ENCODE measurements around the gene IBA57. TPM values are rescaled to one million over a fixed set of nuclear protein-coding genes. Genes with fewer than 3 reads are reported as not detected.
"Not testable (repeated sequence)": the region's sequence is repeated elsewhere in the genome, so short reads cannot be mapped to it uniquely, and the experiment has no call there.

IBA57 gene
- total and polyA plus RNA-seq, 4 donors, result 0.95 to 11.1 (median 4.8) TPM

- H3K27me3 ChIP-seq (ENCODE audit: control insufficient read depth in 1 of 2, insufficient read depth in 2 of 2, low read length in 1 of 2), result no peaks in the 10 kb centered on the region
- 86% methylated on average over 11 of the region's 11 CpGs for WGBS, 2 donors
- DNase-seq, result peak in 1 of 2 donors; percentile 49
Observed at GRCh38 chr1:228185641-228185965, 20.0 kb downstream of the IBA57 start.

GRCh38 chr1:228188249-228188648 is 22.6 kb downstream of the IBA57 start:
- DNase-seq; H3K27ac ChIP-seq (ENCODE audit: low read depth in 1 of 2, low read length in 2 of 2); H3K4me1 ChIP-seq (ENCODE audit: control insufficient read depth in 1 of 2, insufficient read depth in 2 of 2, low read length in 2 of 2); ATAC-seq (ENCODE audit: low FRiP score); H3K9me3 ChIP-seq (ENCODE audit: control insufficient read depth, low read length); intact Hi-C loops (cut with DNase I); H3K27me3 ChIP-seq (ENCODE audit: control insufficient read depth in 1 of 2, insufficient read depth in 2 of 2, low read length in 1 of 2); H3K36me3 ChIP-seq (ENCODE audit: control insufficient read depth in 1 of 2, insufficient read depth in 2 of 2, low read length in 1 of 2); H3K4me3 ChIP-seq (ENCODE audit: low read length in 2 of 2): not testable (repeated sequence)
- WGBS, 2 donors, result 82 to 84% methylated on average over 2 of the region's 2 CpGs

More at GRCh38 chr1:228185641-228185965, 20.0 kb downstream of the IBA57 start:
- no peak for ATAC-seq (ENCODE audit: low FRiP score)
- intact Hi-C loops (cut with DNase I), result no loop called here
- Histone ChIP-seq H3K9me3 (ENCODE audit: control insufficient read depth, low read length) (no peaks in the 10 kb centered on the region), H3K4me1 (ENCODE audit: control insufficient read depth in 1 of 2, insufficient read depth in 2 of 2, low read length in 2 of 2) (no peaks in the 10 kb centered on the region), H3K4me3 (ENCODE audit: low read length in 2 of 2) (no peak overlapping the region), H3K27ac (ENCODE audit: low read depth in 1 of 2, low read length in 2 of 2) (no peak overlapping the region), H3K36me3 (ENCODE audit: control insufficient read depth in 1 of 2, insufficient read depth in 2 of 2, low read length in 1 of 2) (no peaks in the 10 kb centered on the region)

- DNase-seq (peak in 1 of 2 donors; percentile 47), ATAC-seq (ENCODE audit: low FRiP score) (no peak)
- Histone ChIP-seq H3K9me3 (ENCODE audit: control insufficient read depth, low read length) (no peaks in the 10 kb centered on the region), H3K4me3 (ENCODE audit: low read length in 2 of 2) (no peak overlapping the region), H3K36me3 (ENCODE audit: control insufficient read depth in 1 of 2, insufficient read depth in 2 of 2, low read length in 1 of 2) (no peaks in the 10 kb centered on the region), H3K4me1 (ENCODE audit: control insufficient read depth in 1 of 2, insufficient read depth in 2 of 2, low read length in 2 of 2) (no peaks in the 10 kb centered on the region), H3K27me3 (ENCODE audit: control insufficient read depth in 1 of 2, insufficient read depth in 2 of 2, low read length in 1 of 2) (no peaks in the 10 kb centered on the region), H3K27ac (ENCODE audit: low read depth in 1 of 2, low read length in 2 of 2) (no peak overlapping the region)
- WGBS, 2 donors, result 82 to 89% methylated on average over 14 of the region's 14 CpGs
- intact Hi-C loops (cut with DNase I), result no loop called here
Observed at GRCh38 chr1:228190182-228190581, 24.6 kb downstream of the IBA57 start.

- no peaks in the 10 kb centered on the region for H3K4me1 ChIP-seq (ENCODE audit: control insufficient read depth in 1 of 2, insufficient read depth in 2 of 2, low read length in 2 of 2)
- WGBS, 2 donors, result 90 to 95% methylated on average over 5 of the region's 5 CpGs
- no peak overlapping the region for H3K27ac ChIP-seq (ENCODE audit: low read depth in 1 of 2, low read length in 2 of 2)
- ATAC-seq (ENCODE audit: low FRiP score) (no peak), DNase-seq (peak in 1 of 2 donors; percentile 20)
- no peaks in the 10 kb centered on the region for H3K36me3 ChIP-seq (ENCODE audit: control insufficient read depth in 1 of 2, insufficient read depth in 2 of 2, low read length in 1 of 2)
- intact Hi-C loops (cut with DNase I), result no loop called here
- H3K27me3 ChIP-seq (ENCODE audit: control insufficient read depth in 1 of 2, insufficient read depth in 2 of 2, low read length in 1 of 2), result no peaks in the 10 kb centered on the region
- H3K9me3 ChIP-seq (ENCODE audit: control insufficient read depth, low read length), result no peaks in the 10 kb centered on the region
- H3K4me3 ChIP-seq (ENCODE audit: low read length in 2 of 2), result no peak overlapping the region
Observed at GRCh38 chr1:228190778-228191177, 25.2 kb downstream of the IBA57 start.

- no peak for ATAC-seq (ENCODE audit: low FRiP score)
- H3K36me3 ChIP-seq (ENCODE audit: control insufficient read depth in 1 of 2, insufficient read depth in 2 of 2, low read length in 1 of 2), result no peaks in the 10 kb centered on the region
- no peak overlapping the region for H3K27ac ChIP-seq (ENCODE audit: low read depth in 1 of 2, low read length in 2 of 2)
- peak in 1 of 2 donors; percentile 34 for DNase-seq
- 69 to 75% methylated on average over 3 of the region's 3 CpGs for WGBS, 2 donors
- no peak overlapping the region for H3K4me3 ChIP-seq (ENCODE audit: low read length in 2 of 2)
- no peaks in the 10 kb centered on the region for H3K27me3 ChIP-seq (ENCODE audit: control insufficient read depth in 1 of 2, insufficient read depth in 2 of 2, low read length in 1 of 2)
- intact Hi-C loops (cut with DNase I), result no loop called here
- peaks cover 2% of the 10 kb centered on the region for H3K9me3 ChIP-seq (ENCODE audit: control insufficient read depth, low read length)
- H3K4me1 ChIP-seq (ENCODE audit: control insufficient read depth in 1 of 2, insufficient read depth in 2 of 2, low read length in 2 of 2), result no peaks in the 10 kb centered on the region
Observed at GRCh38 chr1:228194436-228194835, 28.8 kb downstream of the IBA57 start.

GRCh38 chr1:228194921-228195812 is 29.6 kb downstream of the IBA57 start:
- no peak for ATAC-seq (ENCODE audit: low FRiP score)
- 86 to 96% methylated on average over 8 of the region's 8 CpGs for WGBS, 2 donors
- intact Hi-C loops (cut with DNase I), result no loop called here

GRCh38 chr1:228197555-228198147 is 32.0 kb downstream of the IBA57 start:
- H3K4me3 ChIP-seq (ENCODE audit: low read length in 2 of 2), result no peak overlapping the region
- intact Hi-C loops (cut with DNase I), result no loop called here
- no peak for DNase-seq
- no peaks in the 10 kb centered on the region for H3K4me1 ChIP-seq (ENCODE audit: control insufficient read depth in 1 of 2, insufficient read depth in 2 of 2, low read length in 2 of 2)
- H3K36me3 ChIP-seq (ENCODE audit: control insufficient read depth in 1 of 2, insufficient read depth in 2 of 2, low read length in 1 of 2), result no peaks in the 10 kb centered on the region
- no peak overlapping the region for H3K27ac ChIP-seq (ENCODE audit: low read depth in 1 of 2, low read length in 2 of 2)
- WGBS, 2 donors, result 94 to 95% methylated on average over 4 of the region's 4 CpGs
- no peak for ATAC-seq (ENCODE audit: low FRiP score)
- peaks cover 2% of the 10 kb centered on the region for H3K9me3 ChIP-seq (ENCODE audit: control insufficient read depth, low read length)
- no peaks in the 10 kb centered on the region for H3K27me3 ChIP-seq (ENCODE audit: control insufficient read depth in 1 of 2, insufficient read depth in 2 of 2, low read length in 1 of 2)

More at GRCh38 chr1:228194921-228195812, 29.6 kb downstream of the IBA57 start:
- Histone ChIP-seq H3K4me3 (ENCODE audit: low read length in 2 of 2) (no peak overlapping the region), H3K36me3 (ENCODE audit: control insufficient read depth in 1 of 2, insufficient read depth in 2 of 2, low read length in 1 of 2) (no peaks in the 10 kb centered on the region), H3K9me3 (ENCODE audit: control insufficient read depth, low read length) (peaks cover 2% of the 10 kb centered on the region), H3K27ac (ENCODE audit: low read depth in 1 of 2, low read length in 2 of 2) (no peak overlapping the region), H3K27me3 (ENCODE audit: control insufficient read depth in 1 of 2, insufficient read depth in 2 of 2, low read length in 1 of 2) (no peaks in the 10 kb centered on the region), H3K4me1 (ENCODE audit: control insufficient read depth in 1 of 2, insufficient read depth in 2 of 2, low read length in 2 of 2) (no peaks in the 10 kb centered on the region)
- DNase-seq, result peak in 1 of 2 donors; percentile 26

- Histone ChIP-seq H3K9me3 (ENCODE audit: control insufficient read depth, low read length) (peaks cover 2% of the 10 kb centered on the region), H3K4me1 (ENCODE audit: control insufficient read depth in 1 of 2, insufficient read depth in 2 of 2, low read length in 2 of 2) (no peaks in the 10 kb centered on the region), H3K4me3 (ENCODE audit: low read length in 2 of 2) (no peak overlapping the region), H3K27ac (ENCODE audit: low read depth in 1 of 2, low read length in 2 of 2) (no peak overlapping the region), H3K36me3 (ENCODE audit: control insufficient read depth in 1 of 2, insufficient read depth in 2 of 2, low read length in 1 of 2) (no peaks in the 10 kb centered on the region), H3K27me3 (ENCODE audit: control insufficient read depth in 1 of 2, insufficient read depth in 2 of 2, low read length in 1 of 2) (no peaks in the 10 kb centered on the region)
- no peak for DNase-seq
- intact Hi-C loops (cut with DNase I), result no loop called here
- ATAC-seq (ENCODE audit: low FRiP score), result no peak
- 73 to 76% methylated on average over 2 of the region's 2 CpGs for WGBS, 2 donors
Observed at GRCh38 chr1:228198977-228199590, 33.5 kb downstream of the IBA57 start.
